GM18526 (cell line): ENCODE data around the gene USP2.

ENCODE experiments used
- POLR2A ChIP-seq: IDR thresholded peaks from 3 replicates; pipeline ENCODE4 v1.6.1; 2011; ENCODE audit not compliant: insufficient read length; ENCODE audit errors: extremely low read depth

Gene USP2

GRCh38 chr11:119319136-119319699 is 62.3 kb downstream of the USP2 start:
- TF ChIP-seq POLR2A, result no peak

GRCh38 chr11:119318240-119319135 is 63.0 kb downstream of the USP2 start:
- no peak for TF ChIP-seq POLR2A

GRCh38 chr11:119317592-119318239 is 63.8 kb downstream of the USP2 start:
- TF ChIP-seq POLR2A, result no peak

GRCh38 chr11:119316729-119317591 is 64.5 kb downstream of the USP2 start, which contains the start of gene MCAM:
MCAM (minus strand) TSS chr11:119317130; CDS start chr11:119317101, 29 bp downstream.
- no peak for TF ChIP-seq POLR2A

- TF ChIP-seq POLR2A, result no peak
Observed at GRCh38 chr11:119316016-119316728, 65.3 kb downstream of the USP2 start.

GRCh38 chr11:119315131-119316015 is 66.1 kb downstream of the USP2 start:
- TF ChIP-seq POLR2A, result no peak

- TF ChIP-seq POLR2A, result no peak
Observed at GRCh38 chr11:119314726-119315125, 66.8 kb downstream of the USP2 start.

GRCh38 chr11:119310682-119311052 is 70.8 kb downstream of the USP2 start:
- no peak for TF ChIP-seq POLR2A

GRCh38 chr11:119309953-119310681 is 71.4 kb downstream of the USP2 start:
- no peak for TF ChIP-seq POLR2A

- no peak for TF ChIP-seq POLR2A
Observed at GRCh38 chr11:119309411-119309810, 72.1 kb downstream of the USP2 start.

- no peak for TF ChIP-seq POLR2A
Observed at GRCh38 chr11:119307974-119308373, 73.5 kb downstream of the USP2 start.

- TF ChIP-seq POLR2A, result no peak
Observed at GRCh38 chr11:119307219-119307618, 74.3 kb downstream of the USP2 start.

GRCh38 chr11:119306373-119306890 is 75.1 kb downstream of the USP2 start:
- TF ChIP-seq POLR2A, result no peak
